Cerebellar nuclear complex (tissue), 1 donor: ENCODE measurements around the gene RNF8.
"Not testable (repeated sequence)": the region's sequence is repeated elsewhere in the genome, so short reads cannot be mapped to it uniquely, and the experiment has no call there.

Source experiments
- DNase-seq, 2 experiments: peaks; one replicate each; lab custom pipeline; 2025; lab: John Stamatoyannopoulos, UW

Gene RNF8

GRCh38 chr6:37353761-37354525 lies at the start of gene RNF8:
RNF8 (plus strand) TSS chr6:37353983; CDS start chr6:37354165, 182 bp downstream.
- peak; percentile 29 to 69 for DNase-seq

- no peak for DNase-seq
Observed at GRCh38 chr6:37304766-37305165, 49.0 kb upstream of the RNF8 start.

- DNase-seq: no peak
Observed at GRCh38 chr6:37305841-37306425, 47.9 kb upstream of the RNF8 start.

- DNase-seq: no peak
Observed at GRCh38 chr6:37306624-37307222, 47.1 kb upstream of the RNF8 start.

- DNase-seq: not testable (repeated sequence)
Observed at GRCh38 chr6:37307484-37307883, 46.3 kb upstream of the RNF8 start.

- DNase-seq: no peak
Observed at GRCh38 chr6:37308069-37308815, 45.5 kb upstream of the RNF8 start.

GRCh38 chr6:37309046-37309445 lies 44.7 kb upstream of the RNF8 start:
- no peak for DNase-seq

GRCh38 chr6:37309692-37310091 lies 44.1 kb upstream of the RNF8 start:
- no peak for DNase-seq

GRCh38 chr6:37310966-37311365 lies 42.8 kb upstream of the RNF8 start:
- DNase-seq: no peak

GRCh38 chr6:37311741-37312473 lies 41.9 kb upstream of the RNF8 start:
- no peak for DNase-seq

- no peak for DNase-seq
Observed at GRCh38 chr6:37313723-37314486, 39.9 kb upstream of the RNF8 start.

- DNase-seq: no peak
Observed at GRCh38 chr6:37314487-37315156, 39.2 kb upstream of the RNF8 start.

GRCh38 chr6:37315157-37315515 lies 38.6 kb upstream of the RNF8 start:
- DNase-seq: no peak

GRCh38 chr6:37316071-37316470 lies 37.7 kb upstream of the RNF8 start:
- peak; percentile 57 to 76 for DNase-seq

- no peak for DNase-seq
Observed at GRCh38 chr6:37317312-37318038, 36.3 kb upstream of the RNF8 start.

- DNase-seq: no peak
Observed at GRCh38 chr6:37319156-37319555, 34.6 kb upstream of the RNF8 start.

GRCh38 chr6:37319856-37320480 lies 33.8 kb upstream of the RNF8 start:
- DNase-seq: no peak

- DNase-seq: no peak
Observed at GRCh38 chr6:37320646-37321045, 33.1 kb upstream of the RNF8 start.

- DNase-seq: no peak
Observed at GRCh38 chr6:37321101-37321500, 32.7 kb upstream of the RNF8 start.
